GM19395 (cell line): ENCODE measurements around the gene NSD1.
"Not testable (repeated sequence)": the region's sequence is repeated elsewhere in the genome, so short reads cannot be mapped to it uniquely, and the experiment has no call there.

Experiments
- ATAC-seq: cut with Tn5 transposase; IDR thresholded peaks from one replicate; pipeline ENCODE4 v1.9.1; 2021; ENCODE audit warnings: mild to moderate bottlenecking, moderate library complexity; ENCODE audit not compliant: unreplicated experiment

Gene NSD1

GRCh38 chr5:177325868-177326381, 192.4 kb downstream of the NSD1 start:
- ATAC-seq = no peak

DNA sequence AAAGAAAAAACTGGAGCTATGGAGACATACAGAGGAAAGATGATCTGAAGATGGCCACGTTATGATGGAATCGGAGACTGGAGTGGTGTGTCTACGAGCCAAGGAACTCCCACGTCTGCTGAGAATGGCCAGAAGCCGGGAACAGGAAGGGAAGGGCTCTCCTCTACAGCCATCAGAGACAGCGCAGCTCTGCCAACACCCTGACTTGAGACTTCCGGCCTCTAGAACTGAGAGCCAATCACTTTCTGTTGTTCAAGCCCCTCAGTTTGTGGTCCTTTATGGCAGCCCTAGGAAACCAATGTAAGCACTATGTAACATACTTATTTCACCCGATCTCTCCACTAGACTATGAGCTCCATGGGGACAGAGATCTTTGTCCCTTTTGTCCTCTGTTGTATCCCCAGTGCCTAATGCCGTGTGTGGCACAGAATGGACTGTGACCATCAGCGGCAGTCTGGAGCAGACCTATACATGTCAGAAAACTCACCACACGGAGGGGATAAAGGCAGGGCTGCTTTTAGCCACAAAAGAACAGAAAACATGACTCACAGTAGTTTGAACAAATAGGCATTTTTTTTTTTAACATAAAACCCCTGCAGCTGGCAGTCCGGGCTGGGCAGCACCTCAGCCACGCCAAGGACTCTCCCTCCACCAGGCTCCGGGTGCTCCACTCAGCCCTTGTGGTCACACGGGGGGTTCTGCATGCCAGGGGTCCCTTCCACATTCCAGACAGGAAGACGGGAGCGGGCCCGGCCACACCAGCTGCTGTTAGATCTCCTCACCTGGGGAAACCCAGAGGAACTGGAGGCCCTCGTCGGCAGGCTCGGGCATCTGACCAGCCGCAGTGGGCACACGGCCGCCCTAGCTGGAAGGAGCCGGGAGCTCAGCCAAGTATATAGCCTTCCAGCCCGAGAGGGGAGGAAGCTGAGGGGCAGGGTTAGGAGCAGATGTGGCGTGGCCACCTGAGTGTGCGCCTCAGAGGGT, 194.3 kb downstream of the NSD1 start:
- ATAC-seq = no peak

- no peak for ATAC-seq
These were observed 195.1 kb downstream of the NSD1 start for GRCh38 chr5:177328545-177329231.

- no peak for ATAC-seq
These were observed 196.3 kb downstream of the NSD1 start for GRCh38 chr5:177329883-177330282.

- no peak for ATAC-seq
These were observed 197.6 kb downstream of the NSD1 start for GRCh38 chr5:177330991-177331842.

GRCh38 chr5:177332031-177332895, 198.7 kb downstream of the NSD1 start:
- no peak for ATAC-seq

- ATAC-seq = no peak
These were observed 199.3 kb downstream of the NSD1 start for GRCh38 chr5:177332896-177333260.

GRCh38 chr5:177333420-177334154, 200.0 kb downstream of the NSD1 start:
- no peak for ATAC-seq

- ATAC-seq = no peak
These were observed 200.6 kb downstream of the NSD1 start for GRCh38 chr5:177334155-177334551.

DNA sequence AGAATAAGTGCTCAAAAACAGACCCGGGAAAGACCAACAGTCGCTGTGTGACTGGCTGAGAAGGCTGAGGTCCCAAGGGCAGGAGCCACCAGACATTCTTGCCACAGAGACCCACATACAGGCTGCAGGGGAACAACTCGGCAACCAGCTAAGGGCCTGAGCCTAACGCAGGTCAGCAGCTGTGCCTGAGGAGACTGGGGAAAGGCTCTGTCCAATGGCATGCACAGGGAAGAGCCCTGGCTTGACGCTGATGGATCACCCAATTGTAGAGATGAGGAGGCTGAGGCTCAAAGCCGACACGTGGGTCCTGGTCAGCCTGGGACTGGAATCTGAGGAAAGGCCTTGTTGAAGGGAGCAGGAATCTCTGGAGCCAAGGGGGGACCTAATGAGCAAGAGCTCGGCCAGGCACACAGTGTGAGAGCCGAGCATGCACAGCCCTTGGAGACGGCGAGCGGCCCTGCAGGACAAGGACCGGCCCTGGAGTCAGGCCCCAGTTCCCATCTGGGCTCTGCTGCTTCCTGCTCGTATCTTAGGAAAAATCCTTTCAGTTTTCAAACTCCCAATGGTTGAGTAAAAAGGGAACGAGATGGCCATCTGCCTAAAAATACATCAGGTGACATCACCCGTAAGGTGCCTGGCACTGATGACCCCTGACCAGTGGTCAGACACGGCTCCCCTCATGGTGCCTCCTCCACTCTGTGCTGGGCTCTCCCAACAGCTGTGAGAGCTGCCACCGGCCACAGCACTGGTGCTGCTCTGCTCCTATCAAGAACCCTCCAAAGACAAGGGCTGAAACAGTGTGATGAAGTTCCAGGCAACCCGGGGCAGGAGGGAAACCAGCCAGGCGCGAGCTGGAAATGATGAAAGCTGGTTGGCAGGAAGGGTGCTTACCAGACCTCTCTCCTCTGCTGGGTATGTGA, 201.5 kb downstream of the NSD1 start:
- no peak for ATAC-seq

DNA sequence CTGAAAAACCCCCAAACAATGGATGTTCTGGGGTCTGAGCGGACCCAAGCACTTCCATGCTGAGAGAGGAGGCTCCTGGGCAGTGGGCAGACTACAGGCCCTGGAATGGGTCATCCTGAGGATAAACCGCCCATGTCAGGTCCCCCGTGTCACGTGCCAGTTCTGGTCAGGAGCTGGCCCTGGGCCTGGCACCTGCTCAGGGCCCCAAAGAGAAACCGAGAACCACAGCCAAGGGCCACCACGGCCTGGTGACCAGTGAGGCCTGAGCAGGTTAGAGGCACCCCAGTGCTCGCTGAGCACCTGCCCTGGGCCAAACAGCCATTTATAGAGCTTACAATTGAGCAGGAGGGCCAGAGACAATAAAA, 202.1 kb downstream of the NSD1 start:
- no peak for ATAC-seq

DNA sequence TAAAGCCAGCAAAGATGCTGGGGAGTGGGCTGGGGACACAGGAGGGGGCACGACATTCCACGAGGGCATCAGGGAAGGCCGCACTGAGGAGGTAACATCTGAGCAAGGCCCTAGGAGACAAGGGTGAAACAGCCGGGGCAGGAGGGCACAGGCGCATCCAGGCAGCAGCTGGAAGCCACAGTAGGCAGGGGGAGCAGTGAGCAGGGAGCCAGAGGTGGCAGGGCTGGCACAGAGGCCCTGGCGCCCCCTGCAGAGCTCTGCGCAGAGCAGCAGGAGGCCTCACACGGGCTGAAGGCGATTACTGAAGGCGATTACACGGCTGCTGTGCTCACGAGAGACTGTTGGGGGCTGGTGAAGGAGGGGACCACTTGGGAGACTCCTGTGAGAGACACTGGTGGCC, 202.5 kb downstream of the NSD1 start:
- no peak for ATAC-seq

DNA sequence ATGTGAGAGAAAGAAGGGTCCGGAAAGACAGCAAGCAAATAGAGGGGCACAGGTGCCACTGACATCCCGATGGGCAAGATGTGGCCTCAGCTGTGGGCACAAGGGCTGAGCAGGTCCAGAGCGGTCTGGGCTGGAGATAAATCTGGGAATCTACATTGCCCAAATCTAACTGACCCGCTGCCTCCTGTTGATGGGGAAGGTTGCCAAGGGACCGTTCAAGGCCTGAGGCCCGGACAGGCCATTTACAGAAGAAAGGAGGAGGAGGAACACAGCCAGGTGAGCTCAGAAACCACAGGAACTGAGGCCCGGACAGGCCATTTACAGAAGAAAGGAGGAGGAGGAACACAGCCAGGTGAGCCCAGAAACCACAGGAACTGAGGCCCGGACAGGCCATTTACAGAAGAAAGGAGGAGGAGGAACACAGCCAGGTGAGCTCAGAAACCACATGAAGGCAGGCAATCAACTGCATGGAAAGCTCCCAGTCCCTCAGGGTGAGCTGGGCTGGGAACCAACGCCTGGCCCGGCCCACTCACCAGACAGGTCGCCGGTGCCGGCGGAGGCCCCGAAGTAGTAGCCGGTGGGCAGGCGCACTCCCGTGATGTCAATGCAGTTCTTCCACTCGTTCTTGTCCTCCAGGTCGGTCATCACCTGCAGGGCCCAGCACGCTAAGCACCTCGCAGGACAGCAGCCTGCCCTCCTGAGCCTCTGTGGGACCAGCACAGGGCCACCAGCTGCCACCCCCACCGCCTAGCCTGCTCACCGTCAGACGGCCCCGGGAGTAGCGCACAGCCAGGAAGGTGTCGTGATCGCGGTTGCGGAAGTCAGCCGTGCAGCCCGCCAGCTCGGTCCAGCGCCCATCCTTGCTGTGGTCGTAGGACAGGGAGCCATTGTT, 203.3 kb downstream of the NSD1 start:
- no peak for ATAC-seq

- no peak for ATAC-seq
These were observed 204.9 kb downstream of the NSD1 start for GRCh38 chr5:177338251-177339106.

GRCh38 chr5:177339107-177339638, 205.6 kb downstream of the NSD1 start:
- ATAC-seq = no peak

- not testable (repeated sequence) for ATAC-seq
These were observed 209.4 kb downstream of the NSD1 start for GRCh38 chr5:177343000-177343399.
